GM18519 (cell line): ENCODE measurements around the gene SH2B2.
"Not testable (repeated sequence)": the region's sequence is repeated elsewhere in the genome, so short reads cannot be mapped to it uniquely, and the experiment has no call there.

Experiments
- ATAC-seq: cut with Tn5 transposase; IDR thresholded peaks from one replicate; pipeline ENCODE4 v1.9.1; 2021; ENCODE audit warnings: mild to moderate bottlenecking, moderate library complexity; ENCODE audit not compliant: unreplicated experiment, low FRiP score

The SH2B2 gene

GRCh38 chr7:102303669-102304422 is 17.2 kb downstream of the SH2B2 start:
- no peak for ATAC-seq

GRCh38 chr7:102304668-102305067 is 18.0 kb downstream of the SH2B2 start:
- ATAC-seq, result no peak

- no peak for ATAC-seq
Observed at GRCh38 chr7:102305414-102306268, 19.0 kb downstream of the SH2B2 start.

- peak; percentile 55 for ATAC-seq
Observed at GRCh38 chr7:102306916-102307677, 20.4 kb downstream of the SH2B2 start.

- no peak for ATAC-seq
Observed at GRCh38 chr7:102310414-102310815, 23.7 kb downstream of the SH2B2 start.

GRCh38 chr7:102312317-102312716 is 25.6 kb downstream of the SH2B2 start:
- no peak for ATAC-seq

- no peak for ATAC-seq
Observed at GRCh38 chr7:102313997-102314780, 27.5 kb downstream of the SH2B2 start.

GRCh38 chr7:102317231-102318059 is 30.8 kb downstream of the SH2B2 start:
- ATAC-seq, result no peak

- ATAC-seq, result no peak
Observed at GRCh38 chr7:102318482-102318971, 31.9 kb downstream of the SH2B2 start.

GRCh38 chr7:102319671-102320070 is 33.0 kb downstream of the SH2B2 start:
- ATAC-seq, result no peak

- ATAC-seq, result no peak
Observed at GRCh38 chr7:102320181-102320580, 33.5 kb downstream of the SH2B2 start.

GRCh38 chr7:102320601-102321350 is 34.1 kb downstream of the SH2B2 start:
- ATAC-seq, result no peak

GRCh38 chr7:102321351-102322201 is 34.9 kb downstream of the SH2B2 start:
- ATAC-seq, result no peak

GRCh38 chr7:102322202-102322715 is 35.6 kb downstream of the SH2B2 start:
- no peak for ATAC-seq

- no peak for ATAC-seq
Observed at GRCh38 chr7:102323914-102324195, 37.2 kb downstream of the SH2B2 start.

GRCh38 chr7:102325106-102325505 is 38.4 kb downstream of the SH2B2 start:
- ATAC-seq, result not testable (repeated sequence)

- ATAC-seq, result no peak
Observed at GRCh38 chr7:102326157-102326889, 39.7 kb downstream of the SH2B2 start.
